HCT116 (cell line): ENCODE results near the gene SBF2. TPM values are rescaled to one million over a fixed set of nuclear protein-coding genes. Genes with fewer than 3 reads are reported as not detected.

Source experiments
- ATAC-seq: fragments of 200-7000 bp; cut with Tn5 transposase; 2 replicates; pipeline ENCODE4 v1.9.1; 2020; ENCODE audit warnings: mild to moderate bottlenecking, moderate library complexity
- BruUV-seq: library from RNA; stranded (reverse); fragments of 400-500 nt; replicated peaks from 2 replicates; lab custom pipeline; 2021; lab: Mats Ljungman, UMichigan
- CTCF ChIA-PET: fragments of 300-600 bp; sonication (Branson Sonifier 250); formaldehyde crosslinking; loops from one replicate; lab custom pipeline; 2021; ENCODE audit warnings: antibody characterized with exemption; lab: Charles Lee
- POLR2A ChIA-PET: fragments of 300-600, 350-600 bp; sonication (Branson Sonifier 250); formaldehyde crosslinking; loops from one replicate; lab custom pipeline; 2021; ENCODE audit warnings: antibody characterized with exemption; lab: Charles Lee
- RAD21 ChIA-PET, 2 experiments: fragments of 300-600 bp; sonication (Branson Sonifier 250); formaldehyde crosslinking; loops; one replicate each; lab custom pipeline; 2023; ENCODE audit warnings: low total read pairs in 2 of 2; ENCODE audit not compliant: uncharacterized antibody in 2 of 2, unreplicated experiment in 2 of 2, low non-redundant PET in 1 of 2; lab: Charles Lee
- DNase-seq: peaks from one replicate; pipeline ENCODE4 v3.0.0-alpha.2; 2010; ENCODE audit warnings: low read depth, low spot score
- H2AFZ ChIP-seq: fragments of 200-600 bp; shearing (Covaris generic), sonication (generic); 2 replicates; pipeline ENCODE4 v1.6.1; 2017; ENCODE audit warnings: low read depth, mixed run types, mixed read lengths, antibody characterized with exemption, low read length; ENCODE audit not compliant: poor library complexity, severe bottlenecking
- H3K27ac ChIP-seq: 2 replicates; pipeline ENCODE4 v1.5.1; 2012; ENCODE audit warnings: low read depth, low read length
- H3K27me3 ChIP-seq: fragments of 200-600 bp; sonication (generic); 2 replicates; pipeline ENCODE4 v1.6.1; 2016; ENCODE audit warnings: mixed run types, low read length, mixed read lengths; ENCODE audit not compliant: insufficient read depth
- H3K36me3 ChIP-seq, 2 experiments: fragments of 200-500 bp in 1 of 2; fragments of 200-600 bp in 1 of 2; sonication (Bioruptor generic) in 1 of 2; sonication (generic) in 1 of 2; 2 replicates each; pipeline versions ENCODE4 v1.5.1 to v1.6.1; 2014 to 2016; ENCODE audit warnings: low read length in 2 of 2, inconsistent platforms in 1 of 2, mixed read lengths in 1 of 2, mixed run types in 1 of 2; ENCODE audit not compliant: insufficient read depth in 2 of 2, control insufficient read depth in 1 of 2
- H3K4me1 ChIP-seq, 2 experiments: fragments of 200-600 bp in 1 of 2; sonication (generic) in 1 of 2; 2 replicates each; pipeline versions ENCODE4 v1.5.1 to v1.6.1; 2012 to 2017; ENCODE audit warnings: low read length in 2 of 2, inconsistent platforms in 1 of 2, mild to moderate bottlenecking in 1 of 2, mixed read lengths in 1 of 2, mixed run types in 1 of 2, moderate library complexity in 1 of 2; ENCODE audit not compliant: insufficient read depth in 2 of 2, control insufficient read depth in 1 of 2
- H3K4me2 ChIP-seq: fragments of 200-600 bp; sonication (generic); 2 replicates; pipeline ENCODE4 v1.6.1; 2017; ENCODE audit warnings: mixed run types, low read length, mixed read lengths
- H3K4me3 ChIP-seq, 2 experiments: fragments of 200-600 bp in 1 of 2; sonication (generic) in 1 of 2; replicated peaks in 1 of 2; 2 replicates each; pipeline ENCODE4 v1.5.1; 2011 to 2016; ENCODE audit warnings: low read length in 2 of 2, control low read depth in 1 of 2, low read depth in 1 of 2, mild to moderate bottlenecking in 1 of 2, mixed read lengths in 1 of 2, mixed run types in 1 of 2
- H3K79me2 ChIP-seq: fragments of 200-600 bp; sonication (generic); 2 replicates; pipeline ENCODE4 v1.6.1; 2017; ENCODE audit warnings: mild to moderate bottlenecking, mixed run types, low read length, moderate library complexity, mixed read lengths; ENCODE audit not compliant: insufficient read depth
- H3K9ac ChIP-seq: fragments of 200-600 bp; sonication (generic); 2 replicates; pipeline ENCODE4 v1.6.1; 2016; ENCODE audit warnings: low read length, mixed read lengths
- H3K9me2 ChIP-seq: fragments of 200-600 bp; sonication (generic), shearing (Covaris generic); 2 replicates; pipeline ENCODE4 v1.6.1; 2017; ENCODE audit warnings: mixed run types, mild to moderate bottlenecking, moderate library complexity; ENCODE audit not compliant: insufficient read depth
- H3K9me3 ChIP-seq, 2 experiments: fragments of 200-500 bp in 1 of 2; fragments of 200-600 bp in 1 of 2; sonication (Bioruptor generic) in 1 of 2; sonication (generic) in 1 of 2; 2 replicates each; pipeline ENCODE4 v1.6.1; 2014 to 2017; ENCODE audit warnings: low read length in 2 of 2, mixed read lengths in 2 of 2, inconsistent platforms in 1 of 2, low read depth in 1 of 2, mild to moderate bottlenecking in 1 of 2, mixed run types in 1 of 2, moderate library complexity in 1 of 2; ENCODE audit not compliant: control insufficient read depth in 1 of 2, insufficient read depth in 1 of 2
- H4K20me1 ChIP-seq: fragments of 200-600 bp; sonication (generic), shearing (Covaris generic); 2 replicates; pipeline ENCODE4 v1.6.1; 2017; ENCODE audit warnings: mixed run types, mild to moderate bottlenecking, moderate library complexity; ENCODE audit not compliant: insufficient read depth
- ATF3 ChIP-seq: IDR thresholded peaks from 2 replicates; pipeline ENCODE4 v1.6.1; 2012
- CEBPB ChIP-seq: IDR thresholded peaks from 2 replicates; pipeline ENCODE4 v1.6.1; 2012; ENCODE audit warnings: low read depth
- EGR1 ChIP-seq: IDR thresholded peaks from 2 replicates; pipeline ENCODE4 v1.6.1; 2012; ENCODE audit warnings: low read depth
- ELF1 ChIP-seq: IDR thresholded peaks from 2 replicates; pipeline ENCODE4 v1.6.1; 2012; ENCODE audit warnings: low read depth, borderline replicate concordance
- EZH2 ChIP-seq: fragments of 200-600 bp; sonication (generic); IDR thresholded peaks from 2 replicates; pipeline ENCODE4 v1.6.1; 2017; ENCODE audit warnings: antibody characterized with exemption, mixed run types
- FOSL1 ChIP-seq: IDR thresholded peaks from 2 replicates; pipeline ENCODE4 v1.6.1; 2012; ENCODE audit warnings: low read depth
- POLR2A ChIP-seq: IDR thresholded peaks from 2 replicates; pipeline ENCODE4 v1.7.0; 2011; ENCODE audit warnings: borderline replicate concordance; ENCODE audit not compliant: insufficient read depth, insufficient read length; ENCODE audit errors: extremely low read depth
- POLR2AphosphoS5 ChIP-seq: IDR thresholded peaks from 2 replicates; pipeline ENCODE4 v1.6.1; 2011; ENCODE audit warnings: mild to moderate bottlenecking, low read depth, low read length, moderate library complexity
- RAD21 ChIP-seq: IDR thresholded peaks from 2 replicates; pipeline ENCODE4 v1.6.1; 2012; ENCODE audit warnings: low read depth, mild to moderate bottlenecking
- SIN3A ChIP-seq: IDR thresholded peaks from 2 replicates; pipeline ENCODE4 v1.6.1; 2012; ENCODE audit warnings: low read depth
- SP1 ChIP-seq: IDR thresholded peaks from 2 replicates; pipeline ENCODE4 v1.6.1; 2012; ENCODE audit warnings: low read depth
- TCF7L2 ChIP-seq: IDR thresholded peaks from 2 replicates; pipeline ENCODE4 v1.7.0; 2011; ENCODE audit warnings: borderline replicate concordance, inconsistent platforms; ENCODE audit not compliant: insufficient read depth, insufficient read length; ENCODE audit errors: extremely low read depth
- YY1 ChIP-seq: IDR thresholded peaks from 2 replicates; pipeline ENCODE4 v1.6.1; 2011; ENCODE audit warnings: low read length, low read depth, moderate library complexity, mild to moderate bottlenecking; ENCODE audit not compliant: insufficient replicate concordance; ENCODE audit errors: extremely low read depth
- ZBTB33 ChIP-seq: IDR thresholded peaks from 2 replicates; pipeline ENCODE4 v1.6.1; 2011; ENCODE audit warnings: mild to moderate bottlenecking, low read length, moderate library complexity; ENCODE audit not compliant: insufficient replicate concordance; ENCODE audit errors: extremely low read depth
- ZFX ChIP-seq: fragments of 450-650 bp; IDR thresholded peaks from 2 replicates; pipeline ENCODE4 v1.6.1; 2017
- ZNF274 ChIP-seq: fragments of 200-500 bp; sonication (Bioruptor generic); IDR thresholded peaks from 2 replicates; pipeline ENCODE4 v1.6.1; 2014; ENCODE audit warnings: mild to moderate bottlenecking, low read depth, low read length, inconsistent platforms
- intact Hi-C: fragments of 100-400 bp; cut with micrococcal nuclease; formaldehyde crosslinking; loops from 2 replicates; pipeline ENCODE4 v1.10.0; 2022
- total RNA-seq: library from RNA; stranded (reverse); gene quantifications from one replicate; pipeline ENCODE4 v1.2.1, GENCODE V29; 2021; ENCODE audit not compliant: unreplicated experiment
- TF ChIP-seq, protein P1 (sequence below): IDR thresholded peaks from 2 replicates; pipeline ENCODE4 v1.6.1; 2012; ENCODE audit warnings: low read depth
- TF ChIP-seq, protein P2 (sequence below): IDR thresholded peaks from 2 replicates; pipeline ENCODE4 v1.6.1; 2012
- TF ChIP-seq, protein P3 (sequence below), 3 experiments: fragments of 200-600 bp in 1 of 3; sonication (generic) in 1 of 3; IDR thresholded peaks in 2 of 3; conservative IDR thresholded peaks in 1 of 3; 2 replicates each; pipeline ENCODE4 v1.5.1; 2012 to 2017; ENCODE audit warnings: low read depth in 2 of 3, low read length in 2 of 3, antibody characterized with exemption in 1 of 3, borderline replicate concordance in 1 of 3, control low read depth in 1 of 3, mild to moderate bottlenecking in 1 of 3, mixed read lengths in 1 of 3, mixed run types in 1 of 3, moderate library complexity in 1 of 3; ENCODE audit not compliant: insufficient read depth in 1 of 3

The SBF2 gene
- total RNA-seq, 1 experiment from 2014 or later = 35.0 TPM

- TF ChIP-seq POLR2AphosphoS5 (no peak), EZH2 (no peak), ATF3 (no peak), TCF7L2 (no peak)
These were observed 221.2 kb downstream of the SBF2 start (continued) for GRCh38 chr11:10072841-10073240.

GRCh38 chr11:10072142-10072541 is 221.9 kb downstream of the SBF2 start:
- H3K4me2 ChIP-seq = no peak overlapping the region
- no peaks in the 10 kb centered on the region for H3K9me3 ChIP-seq
- H4K20me1 ChIP-seq = 0 out of 2 replicates have a peak, but pooled peaks cover 4% of the 10 kb centered on the region
- no peaks in the 10 kb centered on the region for H3K27me3 ChIP-seq
- H3K4me3 ChIP-seq = no peak overlapping the region
- no TSS peak for BruUV-seq
- no peak overlapping the region for H2AFZ ChIP-seq
- H3K9ac ChIP-seq = no peak overlapping the region
- ChIA-PET RAD21 (no interaction called here), CTCF (no interaction called here), POLR2A (no interaction called here)
- H3K9me2 ChIP-seq = no peaks in the 10 kb centered on the region
- H3K36me3 ChIP-seq = no peaks in the 10 kb centered on the region
- H3K27ac ChIP-seq = no peak overlapping the region
- DNase-seq = no peak
- intact Hi-C loops = no loop called here
- H3K79me2 ChIP-seq = no peaks in the 10 kb centered on the region
- no peak for ATAC-seq
- peaks cover 6 to 11% of the 10 kb centered on the region in 2 experiments; a peak in 3 of 4 replicates for H3K4me1 ChIP-seq
- no peak for TF ChIP-seq RAD21
- TF ChIP-seq ELF1 = no peak
- TF ChIP-seq, protein P1, sequence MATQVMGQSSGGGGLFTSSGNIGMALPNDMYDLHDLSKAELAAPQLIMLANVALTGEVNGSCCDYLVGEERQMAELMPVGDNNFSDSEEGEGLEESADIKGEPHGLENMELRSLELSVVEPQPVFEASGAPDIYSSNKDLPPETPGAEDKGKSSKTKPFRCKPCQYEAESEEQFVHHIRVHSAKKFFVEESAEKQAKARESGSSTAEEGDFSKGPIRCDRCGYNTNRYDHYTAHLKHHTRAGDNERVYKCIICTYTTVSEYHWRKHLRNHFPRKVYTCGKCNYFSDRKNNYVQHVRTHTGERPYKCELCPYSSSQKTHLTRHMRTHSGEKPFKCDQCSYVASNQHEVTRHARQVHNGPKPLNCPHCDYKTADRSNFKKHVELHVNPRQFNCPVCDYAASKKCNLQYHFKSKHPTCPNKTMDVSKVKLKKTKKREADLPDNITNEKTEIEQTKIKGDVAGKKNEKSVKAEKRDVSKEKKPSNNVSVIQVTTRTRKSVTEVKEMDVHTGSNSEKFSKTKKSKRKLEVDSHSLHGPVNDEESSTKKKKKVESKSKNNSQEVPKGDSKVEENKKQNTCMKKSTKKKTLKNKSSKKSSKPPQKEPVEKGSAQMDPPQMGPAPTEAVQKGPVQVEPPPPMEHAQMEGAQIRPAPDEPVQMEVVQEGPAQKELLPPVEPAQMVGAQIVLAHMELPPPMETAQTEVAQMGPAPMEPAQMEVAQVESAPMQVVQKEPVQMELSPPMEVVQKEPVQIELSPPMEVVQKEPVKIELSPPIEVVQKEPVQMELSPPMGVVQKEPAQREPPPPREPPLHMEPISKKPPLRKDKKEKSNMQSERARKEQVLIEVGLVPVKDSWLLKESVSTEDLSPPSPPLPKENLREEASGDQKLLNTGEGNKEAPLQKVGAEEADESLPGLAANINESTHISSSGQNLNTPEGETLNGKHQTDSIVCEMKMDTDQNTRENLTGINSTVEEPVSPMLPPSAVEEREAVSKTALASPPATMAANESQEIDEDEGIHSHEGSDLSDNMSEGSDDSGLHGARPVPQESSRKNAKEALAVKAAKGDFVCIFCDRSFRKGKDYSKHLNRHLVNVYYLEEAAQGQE = no peak
- TF ChIP-seq YY1 = no peak
- no peak for TF ChIP-seq ZFX
- no peak for TF ChIP-seq CEBPB
- TF ChIP-seq POLR2A = no peak
- TF ChIP-seq, protein P2, sequence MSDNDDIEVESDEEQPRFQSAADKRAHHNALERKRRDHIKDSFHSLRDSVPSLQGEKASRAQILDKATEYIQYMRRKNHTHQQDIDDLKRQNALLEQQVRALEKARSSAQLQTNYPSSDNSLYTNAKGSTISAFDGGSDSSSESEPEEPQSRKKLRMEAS = no peak
- no peak for TF ChIP-seq SIN3A
- no peak for TF ChIP-seq ZBTB33
- TF ChIP-seq, protein P3, sequence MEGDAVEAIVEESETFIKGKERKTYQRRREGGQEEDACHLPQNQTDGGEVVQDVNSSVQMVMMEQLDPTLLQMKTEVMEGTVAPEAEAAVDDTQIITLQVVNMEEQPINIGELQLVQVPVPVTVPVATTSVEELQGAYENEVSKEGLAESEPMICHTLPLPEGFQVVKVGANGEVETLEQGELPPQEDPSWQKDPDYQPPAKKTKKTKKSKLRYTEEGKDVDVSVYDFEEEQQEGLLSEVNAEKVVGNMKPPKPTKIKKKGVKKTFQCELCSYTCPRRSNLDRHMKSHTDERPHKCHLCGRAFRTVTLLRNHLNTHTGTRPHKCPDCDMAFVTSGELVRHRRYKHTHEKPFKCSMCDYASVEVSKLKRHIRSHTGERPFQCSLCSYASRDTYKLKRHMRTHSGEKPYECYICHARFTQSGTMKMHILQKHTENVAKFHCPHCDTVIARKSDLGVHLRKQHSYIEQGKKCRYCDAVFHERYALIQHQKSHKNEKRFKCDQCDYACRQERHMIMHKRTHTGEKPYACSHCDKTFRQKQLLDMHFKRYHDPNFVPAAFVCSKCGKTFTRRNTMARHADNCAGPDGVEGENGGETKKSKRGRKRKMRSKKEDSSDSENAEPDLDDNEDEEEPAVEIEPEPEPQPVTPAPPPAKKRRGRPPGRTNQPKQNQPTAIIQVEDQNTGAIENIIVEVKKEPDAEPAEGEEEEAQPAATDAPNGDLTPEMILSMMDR (IDR thresholded peaks at IDR 0.05 in 2 of 3, conservative IDR thresholded peaks at IDR 0.05 in 1 of 3; ENCODE audit: borderline replicate concordance in 1 of 3, insufficient read depth in 1 of 3, low read depth in 2 of 3, low read length in 2 of 3) = no peak
- no peak for TF ChIP-seq EGR1
- no peak for TF ChIP-seq POLR2AphosphoS5
- no peak for TF ChIP-seq TCF7L2
- no peak for TF ChIP-seq FOSL1
- TF ChIP-seq SP1 = no peak
- no peak for TF ChIP-seq ZNF274
